GM23338 (cell line): ENCODE data around the gene TRIM59. TPM values are rescaled to one million over a fixed set of nuclear protein-coding genes. Genes with fewer than 3 reads are reported as not detected.

ENCODE experiments used
- ATAC-seq: fragments of 200-7000 bp; cut with Tn5 transposase; 3 replicates; pipeline ENCODE4 v1.9.1; 2020
- DNase-seq: peaks from one replicate; pipeline ENCODE4 v3.0.0-alpha.2; 2015; ENCODE audit warnings: low spot score
- H2AFZ ChIP-seq: fragments of 200-600 bp; sonication (generic); 2 replicates; pipeline ENCODE4 v1.8.0; 2016; ENCODE audit warnings: antibody characterized with exemption, mild to moderate bottlenecking, moderate library complexity
- H3F3A ChIP-seq: fragments of 200-600 bp; sonication (generic); replicated peaks from 2 replicates; pipeline ENCODE4 v1.8.0; 2017; ENCODE audit warnings: antibody characterized with exemption, mixed run types, low read depth
- H3K27ac ChIP-seq: fragments of 200-600 bp; sonication (generic); 2 replicates; pipeline ENCODE4 v1.6.1; 2016; ENCODE audit warnings: low read depth
- H3K27me3 ChIP-seq: fragments of 200-600 bp; sonication (generic); 2 replicates; pipeline ENCODE4 v1.8.0; 2016; ENCODE audit warnings: mild to moderate bottlenecking, mixed run types, moderate library complexity; ENCODE audit not compliant: insufficient read depth
- H3K36me3 ChIP-seq: fragments of 200-600 bp; sonication (generic); 2 replicates; pipeline ENCODE4 v1.8.0; 2016; ENCODE audit warnings: mild to moderate bottlenecking; ENCODE audit not compliant: insufficient read depth
- H3K4me1 ChIP-seq: fragments of 200-600 bp; sonication (generic); 2 replicates; pipeline ENCODE4 v1.8.0; 2016; ENCODE audit warnings: mild to moderate bottlenecking, moderate library complexity; ENCODE audit not compliant: insufficient read depth
- H3K4me2 ChIP-seq: fragments of 200-600 bp; sonication (generic); 2 replicates; pipeline ENCODE4 v1.7.1; 2017; ENCODE audit warnings: mixed run types
- H3K4me3 ChIP-seq: fragments of 200-600 bp; sonication (generic); 2 replicates; pipeline ENCODE4 v1.6.1; 2016; ENCODE audit warnings: mixed run types
- H3K79me2 ChIP-seq: fragments of 200-600 bp; sonication (generic); replicated peaks from 2 replicates; pipeline ENCODE4 v1.8.0; 2017; ENCODE audit warnings: mild to moderate bottlenecking; ENCODE audit not compliant: insufficient read depth
- H3K9me2 ChIP-seq: fragments of 200-600 bp; sonication (generic); 2 replicates; pipeline ENCODE4 v1.8.0; 2017; ENCODE audit not compliant: insufficient read depth
- H4K20me1 ChIP-seq: fragments of 200-600 bp; sonication (generic); replicated peaks from 2 replicates; pipeline ENCODE4 v1.8.0; 2017; ENCODE audit warnings: mild to moderate bottlenecking; ENCODE audit not compliant: insufficient read depth
- H3K27ac Mint-ChIP-seq: 2 replicates; pipeline ENCODE4 v1.8.0; 2020; ENCODE audit warnings: inconsistent platforms, mild to moderate bottlenecking, moderate library complexity, mixed read lengths
- H3K27me3 Mint-ChIP-seq: 3 replicates; pipeline ENCODE4 v1.8.0; 2022; ENCODE audit warnings: low read depth, mild to moderate bottlenecking, moderate library complexity, mixed read lengths, inconsistent platforms; ENCODE audit not compliant: insufficient read depth, poor library complexity
- H3K36me3 Mint-ChIP-seq: 3 replicates; pipeline ENCODE4 v1.8.0; 2021; ENCODE audit warnings: low read depth, mild to moderate bottlenecking, inconsistent platforms, moderate library complexity, mixed read lengths
- H3K4me1 Mint-ChIP-seq: 3 replicates; pipeline ENCODE4 v1.8.0; 2020; ENCODE audit warnings: mild to moderate bottlenecking, inconsistent platforms, mixed read lengths
- H3K4me3 Mint-ChIP-seq: 3 replicates; pipeline ENCODE4 v1.8.0; 2021; ENCODE audit warnings: moderate library complexity, mild to moderate bottlenecking, inconsistent platforms, mixed read lengths
- H3K9me3 Mint-ChIP-seq: 3 replicates; pipeline ENCODE4 v1.8.0; 2020; ENCODE audit warnings: moderate library complexity, mild to moderate bottlenecking, inconsistent platforms, mixed read lengths
- CREB1 ChIP-seq: fragments of 250-450 bp; sonication (Bioruptor Pico); IDR thresholded peaks from 2 replicates; pipeline ENCODE4 v1.5.0; 2020; ENCODE audit warnings: low read depth, mild to moderate bottlenecking, moderate library complexity
- CTCF ChIP-seq, 2 experiments: fragments of 200-600 bp in 1 of 2; sonication (generic) in 1 of 2; conservative IDR thresholded peaks; 2 replicates each; pipeline versions ENCODE4 v1.5.1 to v1.6.1; 2016 to 2017; ENCODE audit warnings: antibody characterized with exemption in 2 of 2, low read depth in 2 of 2, mild to moderate bottlenecking in 2 of 2, moderate library complexity in 1 of 2
- ETS1 ChIP-seq: IDR thresholded peaks from 2 replicates; pipeline ENCODE4 v1.6.1; 2016; ENCODE audit warnings: antibody characterized with exemption
- EZH2 ChIP-seq: fragments of 200-600 bp; sonication (generic); IDR thresholded peaks from one replicate; pipeline ENCODE4 v1.8.0; 2017; ENCODE audit warnings: antibody characterized with exemption, mild to moderate bottlenecking, low read depth; ENCODE audit not compliant: unreplicated experiment
- EZH2phosphoT487 ChIP-seq: fragments of 200-600 bp; sonication (generic); IDR thresholded peaks from one replicate; pipeline ENCODE4 v1.8.1; 2018; ENCODE audit warnings: antibody characterized with exemption; ENCODE audit not compliant: unreplicated experiment
- JUNB ChIP-seq: IDR thresholded peaks from one replicate; pipeline ENCODE4 v1.6.1; 2016; ENCODE audit warnings: antibody characterized with exemption; ENCODE audit not compliant: unreplicated experiment
- NANOG ChIP-seq: IDR thresholded peaks from 2 replicates; pipeline ENCODE4 v1.6.1; 2016; ENCODE audit warnings: antibody characterized with exemption, borderline replicate concordance
- POLR2AphosphoS5 ChIP-seq: IDR thresholded peaks from 2 replicates; pipeline ENCODE4 v1.6.1; 2016; ENCODE audit warnings: antibody characterized with exemption, low read depth
- REST ChIP-seq: IDR thresholded peaks from one replicate; pipeline ENCODE4 v1.6.1; 2018; ENCODE audit warnings: antibody characterized with exemption; ENCODE audit not compliant: unreplicated experiment
- ZNF114 ChIP-seq: fragments of 250-450 bp; sonication (Bioruptor Pico); IDR thresholded peaks from 2 replicates; pipeline ENCODE4 v1.5.0; 2020; ENCODE audit warnings: mild to moderate bottlenecking, moderate library complexity
- ZNF331 ChIP-seq: fragments of 250-450 bp; sonication (Bioruptor Pico); IDR thresholded peaks from 2 replicates; pipeline ENCODE4 v1.5.0; 2020; ENCODE audit warnings: low read depth, mild to moderate bottlenecking, moderate library complexity
- ZNF462 ChIP-seq: fragments of 250-450 bp; sonication (Bioruptor Pico); IDR thresholded peaks from 2 replicates; pipeline ENCODE4 v1.5.0; 2020; ENCODE audit warnings: mild to moderate bottlenecking, moderate library complexity
- polyA plus RNA-seq: library from polyadenylated mRNA; unstranded; fragments of >200 nt; fragmentation: Nextera tagmentation; extraction: Ambion mirVana; gene quantifications from 2 replicates; pipeline ENCODE4 v1.2.1, GENCODE V29; 2016
- total RNA-seq: library from RNA; depleted of rRNA; stranded (reverse); fragments of >200 nt; shearing (Covaris generic); gene quantifications from 2 replicates; pipeline ENCODE4 v1.2.3, GENCODE V29; 2014

Gene TRIM59
- total and polyA plus RNA-seq, 2 experiments from 2014 or later: 46.2 to 98.6 TPM

- Mint-ChIP-seq H3K27ac (0 out of 2 replicates have a peak overlapping the region, but pooled peaks have one; percentile 23), H3K27me3 (peaks cover 6% of the 10 kb centered on the region), H3K36me3 (peaks cover 77% of the 10 kb centered on the region), H3K9me3 (no peaks in the 10 kb centered on the region), H3K4me3 (no peak overlapping the region), H3K4me1 (peaks cover 12% of the 10 kb centered on the region; the same call in 2 of the 3 replicates)
- no peaks in the 10 kb centered on the region for H3K27me3 ChIP-seq
- H3K9me2 ChIP-seq: no peaks in the 10 kb centered on the region
- no peak overlapping the region for H2AFZ ChIP-seq
- H4K20me1 ChIP-seq: peaks cover 44% of the 10 kb centered on the region
- no peak overlapping the region for H3K4me2 ChIP-seq
- H3K27ac ChIP-seq: no peak overlapping the region
- H3F3A ChIP-seq: no peaks in the 10 kb centered on the region
- no peak for TF ChIP-seq REST
- TF ChIP-seq ETS1: no peak
- no peak for TF ChIP-seq EZH2phosphoT487
- no peak for TF ChIP-seq JUNB
- TF ChIP-seq ZNF114 (CRISPR knock-in tag): no peak
- no peak for TF ChIP-seq EZH2
- TF ChIP-seq NANOG: no peak
- no peak for TF ChIP-seq ZNF331 (CRISPR knock-in tag)
- no peak for TF ChIP-seq POLR2AphosphoS5
- no peak for TF ChIP-seq ZNF462 (CRISPR knock-in tag)
- TF ChIP-seq CREB1 (CRISPR knock-in tag): no peak
- TF ChIP-seq CTCF (conservative IDR thresholded peaks at IDR 0.05; ENCODE audit: low read depth in 2 of 2): no peak
- peaks cover 85% of the 10 kb centered on the region for H3K79me2 ChIP-seq
- H3K36me3 ChIP-seq: peaks cover 51% of the 10 kb centered on the region
- no peak overlapping the region for H3K4me3 ChIP-seq
- DNase-seq (no peak), ATAC-seq (peak; percentile 41)
- H3K4me1 ChIP-seq: no peaks in the 10 kb centered on the region
Observed at GRCh38 chr3:160437083-160437455, 12.5 kb downstream of the TRIM59 start.
